Erythroblast (primary cell): Measurements from ENCODE around the gene MRE11.

Experiments
- GATA1 ChIP-seq: IDR thresholded peaks from 2 replicates; pipeline ENCODE4 v1.6.1; 2011; ENCODE audit warnings: low read depth, mild to moderate bottlenecking, control low read depth, low read length, moderate library complexity
- POLR2A ChIP-seq: IDR thresholded peaks from 2 replicates; pipeline ENCODE4 v1.6.1; 2011; ENCODE audit warnings: mild to moderate bottlenecking, low read length

DNA sequence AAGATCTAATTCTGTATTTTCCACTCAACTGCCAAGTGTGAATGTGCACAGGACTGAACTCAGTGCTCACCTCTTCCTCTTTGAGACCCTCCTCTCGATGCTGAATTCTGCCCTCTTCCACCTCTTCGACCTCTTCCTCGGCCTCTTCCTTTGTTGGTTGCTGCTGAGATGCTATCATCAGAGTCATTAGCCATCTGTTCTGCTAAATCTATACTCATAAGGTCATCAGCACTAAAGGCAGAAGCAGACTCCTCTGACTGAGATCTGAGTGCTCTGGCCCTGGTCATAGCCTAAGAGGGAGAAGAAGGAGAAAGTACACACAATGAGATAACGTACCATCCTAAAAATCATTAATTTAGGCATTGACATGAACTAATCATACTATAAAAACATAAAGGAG is 46.5 kb downstream of the MRE11 start:
- TF ChIP-seq POLR2A = no peak
- TF ChIP-seq GATA1 = no peak
